GM21367 (cell line): ENCODE results near the gene AQP1.

ENCODE experiments used
- ATAC-seq: cut with Tn5 transposase; IDR thresholded peaks from one replicate; pipeline ENCODE4 v1.9.1; 2021; ENCODE audit not compliant: unreplicated experiment

Gene AQP1

DNA sequence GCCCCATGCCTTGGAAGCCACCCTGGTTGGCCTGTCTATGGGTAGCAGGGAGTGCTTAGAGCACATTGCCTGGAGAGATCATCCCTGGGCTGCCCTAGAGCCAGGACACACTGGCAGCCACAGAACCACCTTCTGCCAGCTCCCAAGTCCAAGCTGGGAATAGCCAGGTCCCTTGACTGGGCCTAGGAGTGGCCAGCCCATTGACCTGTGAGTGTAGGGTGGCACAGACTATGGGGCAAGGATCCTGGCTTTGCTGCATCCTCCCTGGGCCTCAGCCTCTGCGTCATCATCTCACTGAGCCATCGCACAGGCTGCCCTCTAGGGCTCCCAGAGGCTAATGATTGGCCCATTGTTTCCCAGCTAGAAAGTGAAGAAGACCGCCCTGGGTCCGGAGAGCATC lies 7.0 kb downstream of the AQP1 start:
- no peak for ATAC-seq

DNA sequence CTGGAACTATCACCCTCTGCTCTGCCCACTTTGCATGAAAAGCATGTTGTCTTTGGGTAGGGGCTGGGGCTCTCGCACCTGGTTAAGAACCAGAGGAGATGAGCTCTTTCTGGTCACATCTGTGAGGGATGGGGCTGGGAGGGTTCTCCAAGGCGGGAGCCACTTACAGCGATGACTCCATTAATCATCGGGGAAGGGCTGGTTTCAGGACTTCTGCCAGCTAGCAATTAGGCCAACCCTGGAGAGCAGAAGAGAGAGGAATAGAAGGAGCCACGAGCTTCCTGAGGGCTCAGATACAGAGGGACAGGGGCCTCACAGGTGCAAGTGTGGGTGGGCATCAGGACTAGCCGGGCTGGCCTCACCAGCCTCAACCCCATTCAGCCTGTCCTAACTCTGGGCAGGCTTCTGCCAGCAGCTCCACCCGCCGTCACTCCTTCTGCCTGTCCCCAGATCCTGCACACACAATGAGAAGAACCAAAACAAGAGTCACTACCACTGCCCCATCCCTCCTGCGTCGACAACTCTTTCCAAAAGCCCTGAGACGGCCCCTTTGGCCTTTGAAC lies 8.4 kb downstream of the AQP1 start:
- no peak for ATAC-seq

DNA sequence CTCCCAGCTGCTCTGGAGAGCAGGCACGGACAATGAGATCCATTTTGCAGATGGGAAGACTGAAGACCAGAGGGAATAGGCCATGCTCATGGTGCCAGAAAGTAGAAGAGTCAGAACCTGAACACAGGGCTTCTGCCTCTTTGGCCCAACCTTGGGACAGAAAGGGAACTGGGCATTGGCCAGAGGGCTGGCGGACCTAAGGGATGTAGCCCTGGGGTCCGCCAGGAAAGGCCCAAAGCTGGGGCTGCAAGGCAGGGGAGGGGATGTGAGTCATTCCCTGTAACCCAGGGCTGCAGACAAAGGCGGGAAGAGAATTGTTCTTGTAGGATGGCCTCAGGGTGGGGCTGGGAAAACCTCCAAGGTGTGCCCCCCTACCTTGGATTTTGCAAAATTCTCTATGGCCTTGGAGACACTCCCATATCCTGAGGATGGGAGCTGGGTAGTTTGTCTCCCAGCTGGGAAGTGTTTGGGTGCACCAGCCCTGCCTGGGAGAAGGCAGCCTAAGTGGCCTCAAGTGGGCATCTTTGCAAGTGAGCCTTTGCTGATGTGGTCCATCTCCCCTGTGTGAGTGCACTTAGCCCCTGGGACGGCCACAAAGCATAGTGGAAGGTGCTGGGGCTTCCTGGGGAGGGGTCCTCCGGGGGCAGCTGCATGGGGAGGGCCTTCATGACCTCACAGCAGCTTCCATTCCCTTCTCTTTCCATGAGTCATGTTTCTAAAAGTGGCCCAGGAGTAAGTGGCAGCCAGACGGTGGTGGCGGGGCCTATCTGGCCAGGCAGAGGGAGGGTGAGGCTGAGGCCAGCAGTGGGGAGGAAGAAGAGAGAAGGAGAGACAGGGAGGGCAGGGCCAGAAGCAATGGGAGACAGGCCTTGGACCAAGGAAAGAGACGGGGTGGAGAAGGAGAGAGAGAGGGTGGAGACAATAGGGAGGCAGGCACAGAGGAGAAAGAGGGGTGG lies 9.2 kb downstream of the AQP1 start:
- ATAC-seq: no peak

DNA sequence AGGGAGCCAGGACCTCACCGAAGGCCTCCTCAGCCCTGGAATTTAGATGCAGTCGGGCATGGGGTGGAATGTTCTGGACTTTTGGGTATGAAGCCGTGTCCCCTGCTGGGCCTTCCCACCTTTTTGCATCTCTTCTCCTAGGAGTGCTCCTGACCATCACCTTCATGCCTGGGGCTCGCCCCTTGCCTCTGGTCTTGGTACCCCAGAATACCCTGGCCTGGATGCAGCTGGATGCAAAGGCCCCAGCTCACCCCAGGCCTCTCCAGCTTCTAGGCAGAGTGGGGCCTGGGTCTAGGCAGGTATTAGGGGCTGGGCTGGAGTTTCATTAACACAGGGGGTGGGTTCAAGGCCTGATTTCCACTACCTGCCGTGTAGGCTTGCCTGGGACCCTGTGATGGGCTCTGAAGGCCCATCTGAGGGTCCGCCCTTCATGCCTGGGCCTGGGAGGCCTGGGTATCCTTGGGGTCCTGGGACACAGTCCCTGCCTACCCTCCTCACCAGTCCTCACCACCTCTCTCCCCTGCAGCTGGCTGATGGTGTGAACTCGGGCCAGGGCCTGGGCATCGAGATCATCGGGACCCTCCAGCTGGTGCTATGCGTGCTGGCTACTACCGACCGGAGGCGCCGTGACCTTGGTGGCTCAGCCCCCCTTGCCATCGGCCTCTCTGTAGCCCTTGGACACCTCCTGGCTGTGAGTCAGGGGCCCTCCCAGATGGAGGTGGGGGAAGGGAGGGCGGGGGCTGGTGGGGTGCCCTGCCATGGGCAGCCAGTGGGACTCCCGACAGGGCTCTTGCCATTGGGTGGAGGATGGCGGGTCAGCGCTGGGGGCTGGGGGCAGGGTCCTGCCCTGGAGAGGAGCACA lies 10.1 kb downstream of the AQP1 start:
- ATAC-seq: no peak

DNA sequence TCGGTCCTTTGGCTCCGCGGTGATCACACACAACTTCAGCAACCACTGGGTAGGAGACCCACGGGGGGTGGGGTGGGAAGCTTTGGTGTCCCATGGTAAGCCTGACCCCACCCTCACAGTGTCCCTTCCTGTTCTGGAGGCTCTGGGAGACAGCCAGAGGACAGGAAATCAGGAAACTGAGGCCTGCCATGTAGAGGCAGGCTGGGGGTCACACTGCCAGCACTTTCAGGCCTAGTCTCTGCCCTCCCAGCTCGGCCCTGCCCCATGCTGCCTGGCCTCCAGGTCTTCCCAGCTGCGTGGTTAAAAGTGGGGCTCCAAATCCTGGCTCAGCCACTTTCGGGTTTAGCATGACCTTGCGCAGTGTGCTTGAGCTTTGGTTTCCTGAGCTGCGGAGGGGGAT lies 10.9 kb downstream of the AQP1 start:
- ATAC-seq: no peak

DNA sequence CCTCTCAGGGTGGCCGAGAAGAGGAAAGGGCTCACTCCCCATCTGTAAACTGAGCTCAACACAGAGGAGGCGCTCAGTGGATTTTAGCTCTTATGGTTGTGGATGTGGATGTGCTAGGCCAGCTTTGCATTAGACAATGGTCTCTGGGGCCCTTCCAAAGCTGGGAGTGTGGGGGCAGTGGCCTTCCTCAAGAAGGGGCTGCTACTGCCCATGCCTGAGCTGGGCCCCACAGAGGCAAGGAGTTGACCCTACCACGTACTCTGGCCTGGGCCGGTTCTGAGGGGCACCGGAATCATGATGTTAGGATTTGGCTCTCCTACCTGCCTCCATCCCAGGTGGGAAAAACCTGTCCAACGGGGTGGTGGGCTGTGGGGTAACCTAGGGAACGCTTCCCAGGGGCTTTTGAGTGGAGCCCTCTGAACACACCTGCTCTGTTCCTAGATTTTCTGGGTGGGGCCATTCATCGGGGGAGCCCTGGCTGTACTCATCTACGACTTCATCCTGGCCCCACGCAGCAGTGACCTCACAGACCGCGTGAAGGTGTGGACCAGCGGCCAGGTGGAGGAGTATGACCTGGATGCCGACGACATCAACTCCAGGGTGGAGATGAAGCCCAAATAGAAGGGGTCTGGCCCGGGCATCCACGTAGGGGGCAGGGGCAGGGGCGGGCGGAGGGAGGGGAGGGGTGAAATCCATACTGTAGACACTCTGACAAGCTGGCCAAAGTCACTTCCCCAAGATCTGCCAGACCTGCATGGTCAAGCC lies 11.5 kb downstream of the AQP1 start:
- no peak for ATAC-seq

DNA sequence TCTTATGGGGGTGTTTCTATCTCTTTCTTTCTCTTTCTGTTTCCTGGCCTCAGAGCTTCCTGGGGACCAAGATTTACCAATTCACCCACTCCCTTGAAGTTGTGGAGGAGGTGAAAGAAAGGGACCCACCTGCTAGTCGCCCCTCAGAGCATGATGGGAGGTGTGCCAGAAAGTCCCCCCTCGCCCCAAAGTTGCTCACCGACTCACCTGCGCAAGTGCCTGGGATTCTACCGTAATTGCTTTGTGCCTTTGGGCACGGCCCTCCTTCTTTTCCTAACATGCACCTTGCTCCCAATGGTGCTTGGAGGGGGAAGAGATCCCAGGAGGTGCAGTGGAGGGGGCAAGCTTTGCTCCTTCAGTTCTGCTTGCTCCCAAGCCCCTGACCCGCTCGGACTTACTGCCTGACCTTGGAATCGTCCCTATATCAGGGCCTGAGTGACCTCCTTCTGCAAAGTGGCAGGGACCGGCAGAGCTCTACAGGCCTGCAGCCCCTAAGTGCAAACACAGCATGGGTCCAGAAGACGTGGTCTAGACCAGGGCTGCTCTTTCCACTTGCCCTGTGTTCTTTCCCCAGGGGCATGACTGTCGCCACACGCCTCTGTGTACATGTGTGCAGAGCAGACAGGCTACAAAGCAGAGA lies 12.2 kb downstream of the AQP1 start:
- ATAC-seq: no peak

DNA sequence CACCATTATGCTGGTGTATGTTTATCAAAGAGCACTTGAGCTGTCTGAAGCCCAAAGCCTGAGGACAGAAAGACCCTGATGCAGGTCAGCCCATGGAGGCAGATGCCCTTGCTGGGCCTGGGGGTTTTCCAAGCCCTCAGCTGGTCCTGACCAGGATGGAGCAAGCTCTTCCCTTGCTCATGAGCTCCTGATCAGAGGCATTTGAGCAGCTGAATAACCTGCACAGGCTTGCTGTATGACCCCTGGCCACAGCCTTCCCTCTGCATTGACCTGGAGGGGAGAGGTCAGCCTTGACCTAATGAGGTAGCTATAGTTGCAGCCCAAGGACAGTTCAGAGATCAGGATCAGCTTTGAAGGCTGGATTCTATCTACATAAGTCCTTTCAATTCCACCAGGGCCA lies 13.0 kb downstream of the AQP1 start:
- no peak for ATAC-seq

DNA sequence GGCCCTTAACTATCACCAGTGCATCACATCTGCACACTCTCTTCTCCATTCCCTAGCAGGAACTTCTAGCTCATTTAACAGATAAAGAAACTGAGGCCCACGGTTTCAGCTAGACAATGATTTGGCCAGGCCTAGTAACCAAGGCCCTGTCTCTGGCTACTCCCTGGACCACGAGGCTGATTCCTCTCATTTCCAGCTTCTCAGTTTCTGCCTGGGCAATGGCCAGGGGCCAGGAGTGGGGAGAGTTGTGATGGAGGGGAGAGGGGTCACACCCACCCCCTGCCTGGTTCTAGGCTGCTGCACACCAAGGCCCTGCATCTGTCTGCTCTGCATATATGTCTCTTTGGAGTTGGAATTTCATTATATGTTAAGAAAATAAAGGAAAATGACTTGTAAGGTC lies 13.5 kb downstream of the AQP1 start:
- ATAC-seq: no peak

DNA sequence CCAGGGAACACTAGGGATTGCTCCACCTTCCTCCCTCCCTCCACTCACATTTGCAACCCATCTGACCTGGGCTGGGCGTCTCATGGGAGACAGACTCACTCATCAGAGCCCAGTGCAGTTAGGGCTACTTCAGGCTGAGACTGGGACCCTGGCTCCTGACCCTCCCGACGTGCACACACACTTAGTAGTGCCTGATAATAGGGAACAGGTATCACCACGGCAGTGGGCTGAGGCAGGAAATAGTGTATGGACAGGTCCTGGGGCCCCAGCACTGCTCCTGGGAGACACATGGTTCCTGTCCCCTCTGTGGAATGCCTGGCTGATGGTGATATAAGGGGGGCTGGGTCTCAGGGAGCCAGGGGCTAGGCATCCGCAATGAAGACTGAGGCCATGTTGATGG lies 14.3 kb downstream of the AQP1 start:
- ATAC-seq: no peak

DNA sequence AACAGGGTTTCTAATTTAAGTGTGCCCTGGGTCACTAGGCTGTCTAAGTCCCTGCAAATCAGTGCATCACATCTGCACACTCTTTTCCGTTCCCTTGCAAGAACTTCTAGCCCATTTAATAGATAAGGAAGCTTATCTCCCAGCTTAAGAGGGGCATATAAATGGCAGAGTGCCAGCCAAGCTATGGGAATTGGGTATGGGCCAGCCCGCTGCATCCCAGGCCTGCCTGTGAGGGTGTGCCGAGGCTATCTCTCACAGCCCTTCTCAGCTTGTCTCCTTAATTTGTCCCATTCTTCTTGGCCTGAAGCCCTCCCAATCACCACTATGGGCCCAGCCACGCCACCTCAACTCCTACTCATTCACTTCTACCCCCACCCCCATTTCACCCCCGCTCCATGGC lies 14.7 kb downstream of the AQP1 start:
- no peak for ATAC-seq

DNA sequence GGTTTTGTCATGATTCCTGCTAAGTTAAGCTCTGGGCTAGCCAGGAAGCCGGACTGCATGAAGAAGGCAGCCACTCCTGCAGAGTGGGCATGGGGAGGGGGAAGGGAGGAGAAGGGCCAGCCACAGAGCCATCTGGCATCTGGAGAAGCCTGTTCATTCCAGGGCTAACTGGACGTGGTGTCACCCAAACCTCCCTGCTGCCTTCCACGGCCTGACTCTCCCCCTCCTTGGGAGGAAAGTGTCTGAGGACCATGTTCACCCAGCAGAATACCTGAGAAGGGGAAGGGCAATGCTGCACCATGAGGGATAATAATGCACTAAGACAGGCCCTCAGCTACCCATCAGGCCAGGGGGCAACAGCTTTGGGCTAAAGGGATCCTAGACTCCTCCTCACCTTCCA lies 15.4 kb downstream of the AQP1 start:
- ATAC-seq: no peak

DNA sequence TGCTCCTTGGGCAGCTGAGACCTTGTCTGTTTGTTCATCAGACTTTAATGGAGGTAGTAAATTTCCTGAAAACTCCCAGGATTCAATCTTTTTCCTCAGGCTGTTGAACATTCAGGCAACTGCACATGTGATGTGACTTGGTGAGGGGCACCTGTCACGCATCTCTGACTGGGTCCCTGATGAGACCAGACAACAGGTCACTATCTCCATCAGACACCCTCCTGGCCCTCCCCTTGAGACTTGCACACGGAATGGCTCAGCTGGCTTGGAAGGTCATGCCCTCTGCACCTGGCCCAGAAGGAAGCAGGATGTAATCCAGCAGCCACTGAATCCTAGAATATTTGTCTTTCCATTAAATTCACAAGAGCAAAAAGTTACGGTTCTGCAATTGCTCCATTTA lies 15.9 kb downstream of the AQP1 start:
- no peak for ATAC-seq

DNA sequence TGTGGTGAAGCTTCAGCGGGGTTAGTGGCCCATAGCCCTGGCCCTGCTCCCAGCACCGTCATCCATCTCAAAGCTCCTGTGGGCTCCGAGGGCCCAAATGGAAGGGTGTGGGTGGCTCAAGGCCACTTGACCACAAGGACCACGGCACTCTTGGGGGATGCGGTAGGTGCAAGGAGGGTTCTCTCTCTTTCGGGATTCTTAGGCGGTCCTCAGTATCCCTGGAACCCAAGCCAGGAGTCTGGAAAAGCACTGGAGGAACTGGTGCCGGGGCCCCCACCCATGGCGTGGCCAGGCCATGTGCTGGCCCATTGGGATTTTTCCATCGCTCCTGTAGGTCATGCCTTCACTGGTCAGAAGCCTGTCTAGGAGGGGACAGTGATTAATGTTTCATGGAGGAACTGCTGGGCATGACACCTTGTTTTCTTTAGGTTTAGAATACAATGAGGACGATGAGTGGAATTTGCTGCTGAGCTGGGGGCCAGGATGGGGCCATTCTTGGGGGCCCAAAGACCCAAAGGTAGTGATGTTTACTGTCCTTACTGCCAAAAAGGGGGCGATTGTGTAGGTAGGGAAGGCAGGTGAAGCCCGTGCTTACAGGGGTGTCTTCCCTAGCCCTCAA lies 16.7 kb downstream of the AQP1 start:
- no peak for ATAC-seq

DNA sequence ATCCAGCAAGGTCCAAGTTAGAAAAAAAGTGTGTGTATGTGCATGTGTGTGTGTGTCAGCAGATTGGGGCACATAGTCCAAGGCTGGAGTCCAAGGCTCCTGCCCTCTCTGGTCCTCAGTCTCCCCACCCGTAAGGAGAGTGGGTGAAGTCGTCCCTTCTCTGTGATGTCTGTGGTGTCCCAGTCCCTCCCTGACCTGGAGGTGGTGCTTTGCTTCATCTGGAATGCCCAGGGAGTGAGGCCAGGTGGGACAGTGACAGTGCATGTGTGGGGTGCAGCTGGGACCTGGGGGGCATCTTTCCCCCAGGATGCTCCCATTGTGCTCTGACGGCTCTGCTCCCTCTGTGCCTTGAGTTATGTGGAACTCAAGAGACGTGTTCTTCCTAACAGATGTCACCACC lies 18.0 kb downstream of the AQP1 start:
- no peak for ATAC-seq

DNA sequence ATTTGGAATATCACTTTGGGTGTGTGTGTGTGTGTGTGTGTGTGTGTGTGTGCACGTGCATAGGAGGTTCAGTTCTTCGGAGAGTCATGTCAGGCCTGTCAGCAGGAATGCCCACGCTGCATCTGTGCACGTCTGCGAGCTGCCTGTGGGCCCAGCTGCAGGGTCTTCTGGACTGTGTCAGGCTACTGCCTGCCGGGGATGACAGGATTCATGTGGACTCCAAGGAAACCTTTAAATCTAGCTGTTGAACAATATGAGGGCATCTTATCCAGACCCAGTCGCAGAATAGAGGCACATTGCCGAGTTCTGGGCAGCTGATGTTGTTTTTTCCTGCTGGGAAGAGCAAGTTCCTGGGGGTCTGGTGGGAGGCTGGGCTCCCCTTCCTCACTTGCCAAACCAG lies 19.0 kb downstream of the AQP1 start:
- no peak for ATAC-seq

DNA sequence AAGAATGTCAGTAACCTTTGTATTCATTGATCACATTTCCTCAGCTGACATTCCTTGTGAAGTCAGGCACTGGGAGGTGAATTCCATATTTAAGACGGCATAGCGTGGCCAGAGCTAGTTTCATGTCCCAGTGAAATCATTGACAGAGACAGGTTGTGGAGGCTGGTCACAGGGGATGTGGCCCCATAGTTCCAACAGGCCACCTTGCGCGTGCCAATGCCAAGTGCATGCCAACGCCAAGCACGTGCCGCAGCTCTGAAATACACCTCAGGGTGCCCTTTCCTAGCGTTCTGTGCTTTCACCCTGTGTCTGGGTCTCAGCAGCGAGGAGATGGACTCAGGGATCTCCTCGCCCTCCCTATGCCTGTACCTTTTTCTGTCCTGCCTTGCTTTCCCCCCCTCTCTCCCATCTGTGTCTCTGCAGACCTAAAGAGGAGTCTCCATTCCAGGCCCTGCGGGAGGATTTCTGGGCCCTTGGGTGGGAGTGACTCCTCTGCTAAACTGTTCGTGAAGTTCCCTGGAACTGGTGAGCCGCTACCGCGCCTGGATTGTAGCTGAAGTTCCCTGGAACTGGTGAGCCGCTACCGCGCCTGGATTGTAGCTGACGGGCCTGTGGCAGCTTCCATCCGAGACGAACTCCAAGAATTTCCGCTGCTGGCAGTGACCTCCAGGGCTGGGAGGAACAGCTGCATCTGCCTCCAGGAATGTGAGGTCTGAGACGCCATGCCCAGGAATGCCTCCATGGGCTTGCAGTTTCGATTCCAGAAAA lies 19.7 kb downstream of the AQP1 start:
- no peak for ATAC-seq

DNA sequence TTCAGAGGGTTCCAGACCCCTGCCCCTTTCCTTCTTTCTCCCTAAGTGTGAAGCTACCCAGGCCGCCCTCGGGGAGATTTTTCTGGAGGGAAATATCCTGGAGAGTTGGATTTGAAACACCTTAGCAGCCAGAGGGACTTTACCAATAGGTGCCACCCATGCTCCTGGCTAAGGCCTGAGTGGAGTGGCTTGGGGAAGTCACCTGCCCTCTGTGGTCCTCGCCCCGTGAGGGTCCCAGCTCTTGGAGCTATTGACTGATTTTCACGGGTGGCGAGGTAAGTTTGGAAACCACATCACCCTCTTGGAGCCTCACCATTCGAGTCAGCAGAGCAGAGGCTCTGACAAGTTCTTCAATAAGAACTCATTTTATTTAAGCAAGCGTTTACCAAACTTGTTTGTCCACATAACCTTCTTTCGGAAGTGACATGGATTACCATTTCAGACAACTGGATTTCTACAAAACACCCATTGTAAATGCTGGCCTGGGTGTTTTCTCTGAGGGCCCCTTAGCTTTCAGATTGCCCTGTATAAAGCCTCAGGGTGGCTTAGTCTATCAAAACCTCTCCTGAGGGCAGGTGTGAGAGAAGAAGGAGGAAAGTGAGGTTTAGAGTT lies 20.4 kb downstream of the AQP1 start:
- no peak for ATAC-seq

DNA sequence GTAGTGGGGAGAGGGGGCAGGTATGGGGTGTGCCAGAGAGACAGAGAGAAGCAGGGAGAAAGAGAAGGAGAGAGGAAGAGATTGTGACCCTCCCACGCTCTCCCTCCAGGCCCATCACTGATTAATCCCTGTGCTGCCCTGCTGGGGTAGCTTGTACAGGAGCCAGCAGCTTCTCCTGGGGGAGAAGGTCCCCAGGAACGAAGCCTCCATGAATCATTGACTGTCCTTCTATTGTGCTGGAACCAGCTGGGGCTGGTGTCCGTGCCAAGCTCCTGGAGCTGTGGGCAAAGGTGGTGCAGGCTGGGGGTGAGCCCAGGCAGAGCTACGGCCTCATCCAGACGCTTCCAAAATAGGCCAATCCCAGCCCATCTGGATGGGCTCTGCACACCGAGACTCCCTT lies 20.9 kb downstream of the AQP1 start:
- ATAC-seq: no peak
